C4-2B (cell line): ENCODE data around the gene KIF6.

Source experiments
- H3K27ac ChIP-seq: fragments of 450-650 bp; 2 replicates; pipeline ENCODE4 v1.5.1; 2017
- CTCF ChIP-seq: fragments of 450-650 bp; conservative IDR thresholded peaks from 2 replicates; pipeline ENCODE4 v1.5.1; 2017; ENCODE audit warnings: mild to moderate bottlenecking
- ZFX ChIP-seq: fragments of 450-650 bp; IDR thresholded peaks from 2 replicates; pipeline ENCODE4 v1.6.1; 2017

Gene KIF6

GRCh38 chr6:39657355-39658135, 67.7 kb downstream of the KIF6 start:
- no peak overlapping the region for H3K27ac ChIP-seq
- no peak for TF ChIP-seq CTCF
- TF ChIP-seq ZFX = no peak

DNA sequence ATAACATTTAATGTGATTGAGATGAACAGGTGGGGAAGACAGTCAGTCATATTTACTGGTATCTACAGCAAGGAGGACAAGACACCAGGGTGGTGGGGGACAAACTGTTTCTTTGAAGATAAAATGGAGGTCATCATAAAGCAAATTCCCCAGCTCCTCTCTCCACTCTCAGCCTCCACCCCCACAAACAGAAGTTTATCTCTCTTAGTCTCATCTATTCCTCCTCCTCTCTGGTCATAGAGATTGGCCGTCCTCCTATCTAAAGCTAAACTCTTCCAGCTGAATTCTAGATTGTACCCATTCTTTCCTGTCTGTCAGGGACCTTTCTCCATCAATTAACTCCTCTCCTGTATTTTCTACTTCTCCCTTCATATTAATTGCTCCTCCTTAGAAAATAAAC, 71.1 kb downstream of the KIF6 start:
- TF ChIP-seq ZFX = no peak
- no peak for TF ChIP-seq CTCF
- no peak overlapping the region for H3K27ac ChIP-seq

- TF ChIP-seq CTCF (no peak), ZFX (no peak)
- no peak overlapping the region for H3K27ac ChIP-seq
These were observed 71.6 kb downstream of the KIF6 start for GRCh38 chr6:39653612-39654011.

- TF ChIP-seq CTCF (no peak), ZFX (no peak)
- no peak overlapping the region for H3K27ac ChIP-seq
These were observed 75.2 kb downstream of the KIF6 start for GRCh38 chr6:39649996-39650395.

- TF ChIP-seq ZFX (no peak), CTCF (no peak)
- H3K27ac ChIP-seq = no peak overlapping the region
These were observed 78.3 kb downstream of the KIF6 start for GRCh38 chr6:39646751-39647420.

- no peak overlapping the region for H3K27ac ChIP-seq
- TF ChIP-seq CTCF (no peak), ZFX (no peak)
These were observed 82.9 kb downstream of the KIF6 start for GRCh38 chr6:39642270-39642669.

- H3K27ac ChIP-seq = no peak overlapping the region
- no peak for TF ChIP-seq CTCF
These were observed 86.9 kb downstream of the KIF6 start for GRCh38 chr6:39638126-39638822.
